SK-N-SH treated with all-trans-retinoic acid at 6 μM for 48 hours (cell line): ENCODE results near the gene UPK1B.

ENCODE experiments used
- RARB ChIP-seq: fragments of 250-450 bp; sonication (Bioruptor Pico); IDR thresholded peaks from 2 replicates; pipeline ENCODE4 v1.8.0; 2021; ENCODE audit warnings: mild to moderate bottlenecking, moderate library complexity
- ZC3H10 ChIP-seq: fragments of 250-450 bp; sonication (Bioruptor Pico); IDR thresholded peaks from 2 replicates; pipeline ENCODE4 v1.5.1; 2021; ENCODE audit warnings: mild to moderate bottlenecking, moderate library complexity
- TF ChIP-seq, protein P1 (sequence below): fragments of 250-450 bp; sonication (Bioruptor Pico); IDR thresholded peaks from 2 replicates; pipeline ENCODE4 v1.5.0; 2020; ENCODE audit warnings: mild to moderate bottlenecking, moderate library complexity

DNA sequence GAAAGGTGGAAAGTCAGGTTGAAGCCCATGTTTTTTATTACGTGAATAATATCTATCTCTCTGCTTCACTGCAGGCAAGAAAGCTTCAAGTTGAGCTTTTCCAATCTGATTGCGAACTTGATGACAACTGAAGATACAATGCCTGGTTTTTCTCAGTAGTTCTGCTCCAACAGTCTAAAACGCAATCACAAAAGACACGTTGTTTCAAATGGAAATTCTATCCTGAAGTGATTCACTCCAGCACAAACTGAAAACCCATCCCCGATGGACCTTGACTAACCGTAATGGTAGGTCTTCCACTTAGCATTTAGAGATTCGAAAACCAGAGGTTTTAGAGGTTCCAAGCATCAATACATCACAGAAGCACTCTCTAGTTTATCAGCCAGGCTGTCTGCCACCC, 56.7 kb downstream of the UPK1B start:
- no peak for TF ChIP-seq ZC3H10 (CRISPR knock-in tag)
- TF ChIP-seq RARB (CRISPR knock-in tag) = no peak
- TF ChIP-seq, protein P1, sequence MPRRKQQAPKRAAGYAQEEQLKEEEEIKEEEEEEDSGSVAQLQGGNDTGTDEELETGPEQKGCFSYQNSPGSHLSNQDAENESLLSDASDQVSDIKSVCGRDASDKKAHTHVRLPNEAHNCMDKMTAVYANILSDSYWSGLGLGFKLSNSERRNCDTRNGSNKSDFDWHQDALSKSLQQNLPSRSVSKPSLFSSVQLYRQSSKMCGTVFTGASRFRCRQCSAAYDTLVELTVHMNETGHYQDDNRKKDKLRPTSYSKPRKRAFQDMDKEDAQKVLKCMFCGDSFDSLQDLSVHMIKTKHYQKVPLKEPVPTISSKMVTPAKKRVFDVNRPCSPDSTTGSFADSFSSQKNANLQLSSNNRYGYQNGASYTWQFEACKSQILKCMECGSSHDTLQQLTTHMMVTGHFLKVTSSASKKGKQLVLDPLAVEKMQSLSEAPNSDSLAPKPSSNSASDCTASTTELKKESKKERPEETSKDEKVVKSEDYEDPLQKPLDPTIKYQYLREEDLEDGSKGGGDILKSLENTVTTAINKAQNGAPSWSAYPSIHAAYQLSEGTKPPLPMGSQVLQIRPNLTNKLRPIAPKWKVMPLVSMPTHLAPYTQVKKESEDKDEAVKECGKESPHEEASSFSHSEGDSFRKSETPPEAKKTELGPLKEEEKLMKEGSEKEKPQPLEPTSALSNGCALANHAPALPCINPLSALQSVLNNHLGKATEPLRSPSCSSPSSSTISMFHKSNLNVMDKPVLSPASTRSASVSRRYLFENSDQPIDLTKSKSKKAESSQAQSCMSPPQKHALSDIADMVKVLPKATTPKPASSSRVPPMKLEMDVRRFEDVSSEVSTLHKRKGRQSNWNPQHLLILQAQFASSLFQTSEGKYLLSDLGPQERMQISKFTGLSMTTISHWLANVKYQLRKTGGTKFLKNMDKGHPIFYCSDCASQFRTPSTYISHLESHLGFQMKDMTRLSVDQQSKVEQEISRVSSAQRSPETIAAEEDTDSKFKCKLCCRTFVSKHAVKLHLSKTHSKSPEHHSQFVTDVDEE (CRISPR knock-in tag) = no peak
